Keratinocyte (primary cell): ENCODE measurements around the gene RNF182.
A peak's percentile ranks its signal among the peaks of the same experiment; 100 is the strongest.

Experiments used
- CTCF ChIP-seq, 3 experiments: IDR thresholded peaks in 1 of 3; conservative IDR thresholded peaks in 1 of 3; optimal IDR thresholded peaks in 1 of 3; 2 replicates in 2 of 3; 3 replicates in 1 of 3; pipeline versions ENCODE3 to v1.5.1; 2011; ENCODE audit warnings: low read length in 3 of 3, mild to moderate bottlenecking in 3 of 3, moderate library complexity in 2 of 3, control low read depth in 1 of 3, inconsistent platforms in 1 of 3; ENCODE audit not compliant: insufficient read depth in 2 of 3; ENCODE audit errors: extremely low read depth in 1 of 3
- EZH2 ChIP-seq: IDR thresholded peaks from one replicate; pipeline ENCODE4 v1.6.1; 2012; ENCODE audit warnings: inconsistent platforms, mild to moderate bottlenecking, low read length, moderate library complexity

DNA sequence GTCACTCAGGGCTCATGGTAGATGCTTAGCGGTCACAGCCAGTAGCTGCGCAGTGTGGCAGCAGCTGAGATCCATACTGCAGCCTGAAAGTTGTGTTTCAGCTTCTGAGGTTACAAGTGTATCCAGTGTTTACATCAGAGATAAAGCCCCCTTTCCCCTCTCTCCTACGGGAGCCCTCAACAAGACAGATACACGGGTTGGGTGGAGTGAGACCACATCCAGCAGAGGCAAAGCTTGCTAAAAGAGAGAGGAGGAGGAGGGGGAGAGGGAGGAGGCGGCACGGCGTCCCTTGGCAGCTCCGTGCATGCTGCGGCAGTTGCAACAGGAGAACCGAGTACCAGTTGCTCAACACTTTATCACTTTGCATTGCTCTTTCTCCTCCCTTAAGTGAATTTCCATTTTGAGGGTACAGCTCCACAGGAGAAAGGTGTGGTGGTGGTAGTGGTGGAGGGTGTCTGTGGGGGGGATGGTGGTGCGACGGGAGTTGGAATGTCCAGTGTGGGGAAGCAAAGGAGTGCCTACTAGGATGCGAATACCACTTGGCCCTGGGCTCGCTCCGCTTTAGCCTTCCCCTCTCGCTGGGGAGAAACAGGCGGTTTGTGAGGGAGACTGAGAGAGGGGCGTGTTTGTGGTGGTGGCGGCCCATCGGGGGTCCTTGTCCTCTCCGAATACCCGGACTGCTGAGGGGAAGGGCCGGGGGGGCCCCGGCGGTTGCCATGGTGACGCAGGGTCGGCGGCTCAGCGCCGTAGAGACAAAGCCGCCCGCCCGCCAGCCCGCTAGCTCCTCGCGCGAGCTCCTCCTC, 405 bp upstream of the RNF182 start:
- TF ChIP-seq CTCF (optimal IDR thresholded peaks at IDR 0.05 in 1 of 3, IDR thresholded peaks at IDR 0.05 in 1 of 3, conservative IDR thresholded peaks at IDR 0.05 in 1 of 3; ENCODE audit: extremely low read depth in 1 of 3, insufficient read depth in 2 of 3, low read length in 3 of 3), result no peak
- TF ChIP-seq EZH2, result peak; percentile 41
